Measurements from ENCODE around the gene TEDC1. TPM values are rescaled to one million over a fixed set of nuclear protein-coding genes. Genes with fewer than 3 reads are reported as not detected.

The TEDC1 gene
- polyA plus RNA-seq, 1 experiment, result 6.4 TPM

- Histone ChIP-seq H3K36me3 (ENCODE audit: control insufficient read depth, insufficient read depth, low read length) (no peaks in the 10 kb centered on the region; the same call in 1 of the 2 replicates), H3K27me3 (ENCODE audit: control insufficient read depth, insufficient read depth, low read length) (no peaks in the 10 kb centered on the region), H3K4me3 (ENCODE audit: low read depth, low read length) (peak overlapping the region; percentile 76)
- POLR2A ChIA-PET, result no interaction called here
- no peak for TF ChIP-seq CTCF (IDR thresholded peaks at IDR 0.05; ENCODE audit: insufficient read depth, low read depth, low read length)
- CTCF ChIA-PET, result interaction anchor here (1.5 to 2.2 kb wide), 3 partner anchors 38 to 157 kb away, joined by 4 to 19 read pairs (median 6); no protein-coding TSS in a partner anchor
- DNase-seq (ENCODE audit: low read depth), result no peak
Observed at GRCh38 chr14:105527381-105527825, 36.4 kb downstream of the TEDC1 start.

- POLR2A ChIA-PET, result no interaction called here
- no peaks in the 10 kb centered on the region for H3K27me3 ChIP-seq (ENCODE audit: control insufficient read depth, insufficient read depth, low read length)
- CTCF ChIA-PET, result interaction anchor here (0.6 to 2.2 kb wide), 15 partner anchors 9 to 508 kb away, joined by 3 to 19 read pairs (median 4); partner anchors contain the start of gene TEX22
- no peaks in the 10 kb centered on the region; the same call in 1 of the 2 replicates for H3K36me3 ChIP-seq (ENCODE audit: control insufficient read depth, insufficient read depth, low read length)
- no peak for DNase-seq (ENCODE audit: low read depth)
- H3K4me3 ChIP-seq (ENCODE audit: low read depth, low read length), result peak overlapping the region; percentile 76
- peak; percentile 67 for TF ChIP-seq CTCF (IDR thresholded peaks at IDR 0.05; ENCODE audit: insufficient read depth, low read depth, low read length)
Observed at GRCh38 chr14:105527826-105528585, 37.0 kb downstream of the TEDC1 start.

GRCh38 chr14:105528586-105529318 lies 37.7 kb downstream of the TEDC1 start:
- Histone ChIP-seq H3K27me3 (ENCODE audit: control insufficient read depth, insufficient read depth, low read length) (no peaks in the 10 kb centered on the region), H3K4me3 (ENCODE audit: low read depth, low read length) (peak overlapping the region; percentile 23), H3K36me3 (ENCODE audit: control insufficient read depth, insufficient read depth, low read length) (no peaks in the 10 kb centered on the region; the same call in 1 of the 2 replicates)
- ChIA-PET POLR2A (no interaction called here), CTCF (interaction anchor here (0.6 to 2.2 kb wide), 14 partner anchors 8 to 509 kb away, joined by 3 to 19 read pairs (median 4); partner anchors contain the start of gene TEX22)
- DNase-seq (ENCODE audit: low read depth), result no peak
- TF ChIP-seq CTCF (IDR thresholded peaks at IDR 0.05; ENCODE audit: insufficient read depth, low read depth, low read length), result no peak

- CTCF ChIA-PET, result interaction anchor here (0.7 to 2.2 kb wide), 4 partner anchors 10 to 159 kb away, joined by 3 to 19 read pairs (median 12); no protein-coding TSS in a partner anchor
- POLR2A ChIA-PET, result no interaction called here
- Histone ChIP-seq H3K27me3 (ENCODE audit: control insufficient read depth, insufficient read depth, low read length) (no peaks in the 10 kb centered on the region), H3K4me3 (ENCODE audit: low read depth, low read length) (no peak overlapping the region), H3K36me3 (ENCODE audit: control insufficient read depth, insufficient read depth, low read length) (no peaks in the 10 kb centered on the region; the same call in 1 of the 2 replicates)
- TF ChIP-seq CTCF (IDR thresholded peaks at IDR 0.05; ENCODE audit: insufficient read depth, low read depth, low read length), result no peak
- no peak for DNase-seq (ENCODE audit: low read depth)
Observed at GRCh38 chr14:105529319-105529568, 38.2 kb downstream of the TEDC1 start.

All from BJ (cell line).